SK-N-SH (cell line): ENCODE results near the gene PEX10. TPM values are rescaled to one million over a fixed set of nuclear protein-coding genes. Genes with fewer than 3 reads are reported as not detected.

Experiments
- CTCF ChIA-PET: fragments of 300-600, 350-600 bp; formaldehyde crosslinking; extraction: SDS; loops from one replicate; lab custom pipeline; 2021; lab: Yijun Ruan, JAX
- POLR2A ChIA-PET: fragments of 350-600 bp; sonication (Branson Sonifier 250); formaldehyde crosslinking; extraction: SDS; loops from one replicate; lab custom pipeline; 2020; ENCODE audit warnings: antibody characterized with exemption, inconsistent platforms; lab: Yijun Ruan, JAX
- DNase-seq: peaks from one replicate; pipeline ENCODE4 v3.0.0; 2012
- H2AFZ ChIP-seq: fragments of 200-600 bp; sonication (generic); 2 replicates; pipeline ENCODE4 v1.8.1; 2016; ENCODE audit warnings: antibody characterized with exemption, mild to moderate bottlenecking, low read depth
- H3F3A ChIP-seq: fragments of 200-600 bp; sonication (generic); replicated peaks from 2 replicates; pipeline ENCODE3; 2016; ENCODE audit warnings: antibody characterized with exemption, mild to moderate bottlenecking; ENCODE audit not compliant: insufficient read depth
- H3K27ac ChIP-seq, 2 experiments: fragments of 200-500 bp in 1 of 2; fragments of 200-600 bp in 1 of 2; sonication (Bioruptor generic) in 1 of 2; sonication (generic), shearing (Covaris generic) in 1 of 2; 2 replicates each; pipeline versions ENCODE4 v1.5.1 to v1.6.1; 2014 to 2016; ENCODE audit warnings: low read depth in 2 of 2, inconsistent platforms in 1 of 2, low read length in 1 of 2, mild to moderate bottlenecking in 1 of 2, mixed read lengths in 1 of 2
- H3K27me3 ChIP-seq: fragments of 200-600 bp; sonication (generic), shearing (Covaris generic); 2 replicates; pipeline ENCODE4 v1.6.1; 2016; ENCODE audit warnings: mixed run types; ENCODE audit not compliant: insufficient read depth
- H3K36me3 ChIP-seq, 2 experiments: fragments of 200-500 bp in 1 of 2; fragments of 200-600 bp in 1 of 2; sonication (Bioruptor generic) in 1 of 2; sonication (generic) in 1 of 2; replicated peaks in 1 of 2; 2 replicates each; pipeline versions ENCODE3 to v1.5.1; 2014 to 2016; ENCODE audit warnings: low read length in 1 of 2, mild to moderate bottlenecking in 1 of 2; ENCODE audit not compliant: insufficient read depth in 2 of 2, control insufficient read depth in 1 of 2
- H3K4me1 ChIP-seq, 2 experiments: fragments of 200-500 bp in 1 of 2; fragments of 200-600 bp in 1 of 2; sonication (Bioruptor generic) in 1 of 2; sonication (generic), shearing (Covaris generic) in 1 of 2; 2 replicates each; pipeline versions ENCODE4 v1.5.1 to v1.6.1; 2014 to 2016; ENCODE audit warnings: low read depth in 1 of 2, low read length in 1 of 2, mixed run types in 1 of 2; ENCODE audit not compliant: insufficient read depth in 2 of 2, control insufficient read depth in 1 of 2
- H3K4me2 ChIP-seq: fragments of 200-600 bp; sonication (generic), shearing (Covaris generic); 2 replicates; pipeline ENCODE4 v1.6.1; 2017; ENCODE audit warnings: mixed run types
- H3K4me3 ChIP-seq, 2 experiments: fragments of 200-500 bp in 1 of 2; fragments of 200-600 bp in 1 of 2; sonication (Bioruptor generic) in 1 of 2; sonication (generic), shearing (Covaris generic) in 1 of 2; 2 replicates each; pipeline versions ENCODE4 v1.5.1 to v1.8.1; 2014 to 2016; ENCODE audit warnings: low read depth in 2 of 2, inconsistent platforms in 1 of 2, low read length in 1 of 2, mild to moderate bottlenecking in 1 of 2, mixed read lengths in 1 of 2, moderate library complexity in 1 of 2
- H3K79me2 ChIP-seq: fragments of 200-600 bp; sonication (generic); 2 replicates; pipeline ENCODE4 v1.8.1; 2017; ENCODE audit warnings: mild to moderate bottlenecking; ENCODE audit not compliant: insufficient read depth
- H3K9ac ChIP-seq: fragments of 200-600 bp; sonication (generic); 2 replicates; pipeline ENCODE4 v1.6.1; 2017; ENCODE audit warnings: mixed run types
- H3K9me2 ChIP-seq: fragments of 200-600 bp; sonication (generic); 2 replicates; pipeline ENCODE4 v1.6.1; 2017; ENCODE audit warnings: mixed run types
- H3K9me3 ChIP-seq: fragments of 200-600 bp; sonication (generic); 2 replicates; pipeline ENCODE4 v1.6.1; 2017; ENCODE audit warnings: mixed run types, mild to moderate bottlenecking, moderate library complexity
- H4K20me1 ChIP-seq: fragments of 200-600 bp; sonication (generic); 2 replicates; pipeline ENCODE4 v1.6.1; 2017; ENCODE audit warnings: mild to moderate bottlenecking, mixed run types; ENCODE audit not compliant: insufficient read depth
- CHD2 ChIP-seq: fragments of 150-350 bp; IDR thresholded peaks from 2 replicates; pipeline ENCODE4 v1.6.1; 2018; ENCODE audit warnings: low read length; ENCODE audit not compliant: partially characterized antibody
- ELF1 ChIP-seq: IDR thresholded peaks from 2 replicates; pipeline ENCODE4 v1.4.0; 2012
- EZH2phosphoT487 ChIP-seq: fragments of 200-600 bp; sonication (generic); IDR thresholded peaks from 2 replicates; pipeline ENCODE4 v1.6.1; 2017; ENCODE audit warnings: low read depth, mixed run types, mild to moderate bottlenecking, antibody characterized with exemption, moderate library complexity, borderline replicate concordance
- FOSL2 ChIP-seq: IDR thresholded peaks from 2 replicates; pipeline ENCODE4 v1.4.0; 2012; ENCODE audit warnings: low read depth, mild to moderate bottlenecking, moderate library complexity, borderline replicate concordance
- FOXJ3 ChIP-seq: sonication (generic); formaldehyde crosslinking; IDR thresholded peaks from 2 replicates; pipeline ENCODE4 v1.5.1; 2020; ENCODE audit warnings: mild to moderate bottlenecking, missing genetic modification reagents
- FOXM1 ChIP-seq: IDR thresholded peaks from 2 replicates; pipeline ENCODE4 v1.4.0; 2012; ENCODE audit warnings: low read depth, mild to moderate bottlenecking
- GABPA ChIP-seq: IDR thresholded peaks from 2 replicates; pipeline ENCODE4 v1.4.0; 2012; ENCODE audit warnings: low read depth, mild to moderate bottlenecking
- GATA2 ChIP-seq: sonication (generic); formaldehyde crosslinking; IDR thresholded peaks from 2 replicates; pipeline ENCODE4 v1.5.0; 2020; ENCODE audit warnings: mild to moderate bottlenecking, missing genetic modification reagents
- MEF2A ChIP-seq: IDR thresholded peaks from 2 replicates; pipeline ENCODE4 v1.4.0; 2012; ENCODE audit warnings: low read depth, borderline replicate concordance
- MXI1 ChIP-seq: IDR thresholded peaks from 2 replicates; pipeline ENCODE4 v1.6.1; 2012; ENCODE audit warnings: mild to moderate bottlenecking, low read depth, low read length, improper control_type of control experiment
- NFIC ChIP-seq: IDR thresholded peaks from 2 replicates; pipeline ENCODE4 v1.4.0; 2012; ENCODE audit warnings: borderline replicate concordance
- NRF1 ChIP-seq: IDR thresholded peaks from 2 replicates; pipeline ENCODE4 v1.6.1; 2012; ENCODE audit warnings: low read depth, mild to moderate bottlenecking, low read length
- POLR2AphosphoS5 ChIP-seq: IDR thresholded peaks from 2 replicates; pipeline ENCODE4 v1.6.1; 2012; ENCODE audit warnings: low read depth, low read length
- RAD21 ChIP-seq: IDR thresholded peaks from 2 replicates; pipeline ENCODE4 v1.6.1; 2012; ENCODE audit warnings: mild to moderate bottlenecking, low read length
- RCOR1 ChIP-seq: fragments of 150-350 bp; IDR thresholded peaks from 2 replicates; pipeline ENCODE4 v1.6.1; 2017; ENCODE audit warnings: antibody characterized with exemption, low read length
- RFX5 ChIP-seq: IDR thresholded peaks from 2 replicates; pipeline ENCODE4 v1.6.1; 2012; ENCODE audit warnings: mild to moderate bottlenecking, improper control_type of control experiment, low read length
- RXRA ChIP-seq: IDR thresholded peaks from 2 replicates; pipeline ENCODE4 v1.4.0; 2012; ENCODE audit warnings: low read depth, mild to moderate bottlenecking, borderline replicate concordance
- SIN3A ChIP-seq: IDR thresholded peaks from 2 replicates; pipeline ENCODE4 v1.6.1; 2012; ENCODE audit warnings: low read depth, mild to moderate bottlenecking, low read length, moderate library complexity, borderline replicate concordance
- SMC3 ChIP-seq: IDR thresholded peaks from 2 replicates; pipeline ENCODE4 v1.6.1; 2012; ENCODE audit warnings: low read depth, low read length, improper control_type of control experiment
- TAF1 ChIP-seq: IDR thresholded peaks from 2 replicates; pipeline ENCODE4 v1.6.1; 2012; ENCODE audit warnings: low read depth, mild to moderate bottlenecking, low read length, moderate library complexity, borderline replicate concordance
- TEAD4 ChIP-seq: IDR thresholded peaks from 2 replicates; pipeline ENCODE4 v1.4.0; 2012; ENCODE audit warnings: mild to moderate bottlenecking, borderline replicate concordance; ENCODE audit not compliant: insufficient read depth
- WGBS: methylation state at CpG from one replicate; pipeline ENCODE4 v1.1.6; 2017; ENCODE audit warnings: low lambda C conversion rate; 5-methylcytosine and 5-hydroxymethylcytosine counted together
- polyA plus RNA-seq, 3 experiments: library from polyadenylated mRNA; depleted of rRNA; stranded (reverse); fragments of >200 nt; gene quantifications; 2 replicates each; pipeline ENCODE4 v1.2.3, GENCODE V29; 2012
- TF ChIP-seq, protein P1 (sequence below): IDR thresholded peaks from 2 replicates; pipeline ENCODE4 v1.4.0; 2012; ENCODE audit warnings: low read depth, borderline replicate concordance
- TF ChIP-seq, protein P2 (sequence below): IDR thresholded peaks from 2 replicates; pipeline ENCODE4; 2012
- TF ChIP-seq, protein P3 (sequence below): fragments of 150-350 bp; IDR thresholded peaks from 2 replicates; pipeline ENCODE4 v1.6.1; 2016; ENCODE audit warnings: mild to moderate bottlenecking, low read depth, low read length

Gene PEX10
- polyA plus RNA-seq (2012; rRNA removed) = 25.7 and 28.6 TPM in 2 replicates
- 15.1 and 21.5 TPM in 2 replicates for polyA plus RNA-seq (2012; cell fraction: cytosol; rRNA removed)
- 36.3 and 37.8 TPM in 2 replicates for polyA plus RNA-seq (2012; cell fraction: nucleus; rRNA removed)

DNA sequence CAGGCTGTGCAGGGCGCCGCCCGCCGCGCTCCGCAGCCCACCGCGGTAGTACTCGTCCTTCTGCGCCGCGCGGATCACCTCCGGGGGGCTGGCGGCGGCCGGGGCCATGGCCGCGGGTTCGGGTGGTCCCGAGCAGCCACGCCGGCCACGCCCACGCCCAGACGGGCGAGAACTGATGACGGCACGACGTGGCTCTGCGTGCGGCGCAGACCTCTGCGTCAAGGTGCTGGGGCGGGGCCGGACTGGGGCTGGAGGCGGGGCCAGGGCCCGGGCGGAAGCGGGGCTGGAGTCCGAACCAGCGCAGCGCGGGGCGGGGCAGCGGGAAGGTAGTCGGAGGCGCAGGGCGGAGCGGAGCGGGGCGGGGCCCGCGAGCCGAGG is at the start of gene PEX10:
Gene PEX10, minus strand, starts transcription at position 170 of the 378 bp plus-strand sequence. Its CDS starts 62 bp downstream, at position 108.
- Histone ChIP-seq H3K27me3 (no peaks in the 10 kb centered on the region; the same call in 1 of the 2 replicates), H3K4me3 (peak within 1 kb of the TSS; percentile 80 to 99), H3K4me1 (peaks cover 7 to 32% of the 10 kb centered on the region in 2 experiments; a peak in 1 of 4 replicates), H3K9ac (peak within 1 kb of the TSS; percentile 87), H4K20me1 (no peaks in the 10 kb centered on the region), H3K79me2 (peaks cover 19% of the 10 kb centered on the region), H2AFZ (peak within 1 kb of the TSS; percentile 70; the same call in 1 of the 2 replicates), H3K9me3 (no peaks in the 10 kb centered on the region), H3K27ac (peak within 1 kb of the TSS; percentile 41 to 79), H3K36me3 (peaks cover 0 to 18% of the 10 kb centered on the region in 2 experiments), H3K4me2 (peak within 1 kb of the TSS; percentile 91), H3F3A (no peaks in the 10 kb centered on the region), H3K9me2 (no peaks in the 10 kb centered on the region)
- DNase-seq = peak; percentile 99
- POLR2A ChIA-PET = no interaction called here
- TF ChIP-seq NRF1 (peak; percentile 53), RXRA (no peak), MEF2A (no peak), NFIC (no peak), ELF1 (peak; percentile 73), POLR2AphosphoS5 (peak; percentile 30; the same call in 1 of the 2 replicates), RAD21 (no peak), GATA2 (CRISPR knock-in tag) (no peak), FOXM1 (no peak), TEAD4 (no peak), SIN3A (0 out of 2 replicates have a peak, but pooled peaks have one; percentile 27), MXI1 (peak; percentile 92), CHD2 (no peak), FOXJ3 (CRISPR knock-in tag) (no peak), RFX5 (no peak), EZH2phosphoT487 (no peak), TAF1 (peak; percentile 43; the same call in 1 of the 2 replicates), GABPA (peak; percentile 30; the same call in 1 of the 2 replicates), FOSL2 (no peak), SMC3 (no peak; the same call in 1 of the 2 replicates), RCOR1 (no peak)
- TF ChIP-seq, protein P1, sequence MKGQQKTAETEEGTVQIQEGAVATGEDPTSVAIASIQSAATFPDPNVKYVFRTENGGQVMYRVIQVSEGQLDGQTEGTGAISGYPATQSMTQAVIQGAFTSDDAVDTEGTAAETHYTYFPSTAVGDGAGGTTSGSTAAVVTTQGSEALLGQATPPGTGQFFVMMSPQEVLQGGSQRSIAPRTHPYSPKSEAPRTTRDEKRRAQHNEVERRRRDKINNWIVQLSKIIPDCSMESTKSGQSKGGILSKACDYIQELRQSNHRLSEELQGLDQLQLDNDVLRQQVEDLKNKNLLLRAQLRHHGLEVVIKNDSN = no peak
- TF ChIP-seq, protein P2, sequence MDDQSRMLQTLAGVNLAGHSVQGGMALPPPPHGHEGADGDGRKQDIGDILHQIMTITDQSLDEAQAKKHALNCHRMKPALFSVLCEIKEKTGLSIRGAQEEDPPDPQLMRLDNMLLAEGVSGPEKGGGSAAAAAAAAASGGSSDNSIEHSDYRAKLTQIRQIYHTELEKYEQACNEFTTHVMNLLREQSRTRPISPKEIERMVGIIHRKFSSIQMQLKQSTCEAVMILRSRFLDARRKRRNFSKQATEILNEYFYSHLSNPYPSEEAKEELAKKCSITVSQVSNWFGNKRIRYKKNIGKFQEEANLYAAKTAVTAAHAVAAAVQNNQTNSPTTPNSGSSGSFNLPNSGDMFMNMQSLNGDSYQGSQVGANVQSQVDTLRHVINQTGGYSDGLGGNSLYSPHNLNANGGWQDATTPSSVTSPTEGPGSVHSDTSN = no peak
- TF ChIP-seq, protein P3, sequence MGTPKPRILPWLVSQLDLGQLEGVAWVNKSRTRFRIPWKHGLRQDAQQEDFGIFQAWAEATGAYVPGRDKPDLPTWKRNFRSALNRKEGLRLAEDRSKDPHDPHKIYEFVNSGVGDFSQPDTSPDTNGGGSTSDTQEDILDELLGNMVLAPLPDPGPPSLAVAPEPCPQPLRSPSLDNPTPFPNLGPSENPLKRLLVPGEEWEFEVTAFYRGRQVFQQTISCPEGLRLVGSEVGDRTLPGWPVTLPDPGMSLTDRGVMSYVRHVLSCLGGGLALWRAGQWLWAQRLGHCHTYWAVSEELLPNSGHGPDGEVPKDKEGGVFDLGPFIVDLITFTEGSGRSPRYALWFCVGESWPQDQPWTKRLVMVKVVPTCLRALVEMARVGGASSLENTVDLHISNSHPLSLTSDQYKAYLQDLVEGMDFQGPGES = no peak
- 0% methylated on average over 8 of the region's 55 CpGs for WGBS
- CTCF ChIA-PET = interaction anchor here (0.7 to 2.3 kb wide), 5 partner anchors 11 to 135 kb away, joined by 3 to 9 read pairs (median 3); no protein-coding TSS in a partner anchor
